Left lung (tissue), 10 donors: Measurements from ENCODE around the gene ALMS1. TPM values are rescaled to one million over a fixed set of nuclear protein-coding genes. Genes with fewer than 3 reads are reported as not detected.
"Not testable (repeated sequence)": the region's sequence is repeated elsewhere in the genome, so short reads cannot be mapped to it uniquely, and the experiment has no call there.

Experiments used
- ATAC-seq: fragments of 200-7000 bp; cut with Tn5 transposase; one replicate; pipeline ENCODE4 v1.9.1; 2020; ENCODE audit warnings: moderate library complexity
- DNase-seq, 4 donors: peaks; one replicate each; pipeline ENCODE4 v3.0.0-alpha.2; 2013 to 2020
- H3K27ac ChIP-seq, 2 donors: fragments of 200-600 bp; sonication (generic) in 1 of 2; one replicate each; pipeline versions ENCODE4 v1.5.0 to v1.8.0; 2020 to 2021
- H3K27me3 ChIP-seq, 2 donors: fragments of 200-600 bp; sonication (generic) in 1 of 2; one replicate each; pipeline versions ENCODE4 v1.5.0 to v1.8.0; 2020 to 2021
- H3K36me3 ChIP-seq, 2 donors: fragments of 200-600 bp; sonication (generic) in 1 of 2; one replicate each; pipeline versions ENCODE4 v1.5.0 to v1.8.0; 2020 to 2021
- H3K4me1 ChIP-seq, 2 donors: fragments of 200-600 bp; one replicate each; pipeline ENCODE4 v1.8.0; 2021
- H3K4me3 ChIP-seq, 2 donors: fragments of 200-600 bp; sonication (generic) in 1 of 2; one replicate each; pipeline versions ENCODE4 v1.5.0 to v1.8.0; 2020 to 2021; ENCODE audit warnings: mild to moderate bottlenecking in 1 of 2
- H3K9me3 ChIP-seq, 2 donors: fragments of 200-600 bp; sonication (generic) in 1 of 2; one replicate each; pipeline versions ENCODE4 v1.5.0 to v1.8.0; 2020 to 2021
- intact Hi-C, 2 donors: fragments of 100-400 bp; cut with DNase I; formaldehyde crosslinking; loops; one replicate each; pipeline versions ENCODE4 v1.11.2 to v1.14.2; 2022
- polyA plus RNA-seq, 6 donors: library from polyadenylated mRNA; unstranded; fragments of 120-200 nt; gene quantifications; one replicate each; pipeline ENCODE4 v1.2.1, GENCODE V29; 2013; ENCODE audit not compliant: insufficient read length in 6 of 6
- total RNA-seq, 2 donors: library from RNA; stranded (reverse); fragmentation: NEBNext Ultra II Directional; extraction: Animal tissue kit (Norgen Biotek cat#: 25700); gene quantifications; one replicate each; pipeline ENCODE4 v1.2.1, GENCODE V29; 2021
- TF ChIP-seq, protein P1 (sequence below), 2 donors: fragments of 200-600 bp; sonication (generic) in 1 of 2; IDR thresholded peaks; one replicate each; pipeline versions ENCODE4 v1.5.0 to v1.8.0; 2021; ENCODE audit warnings: antibody characterized with exemption in 2 of 2
- donor health status: DM: no; HTN: yes; CAD: no.
- donor health status: DM: no; HTN: no; CAD: no.

ALMS1 gene
- total and polyA plus RNA-seq, 8 donors = 16.4 to 46.0 (median 39.7) TPM

DNA sequence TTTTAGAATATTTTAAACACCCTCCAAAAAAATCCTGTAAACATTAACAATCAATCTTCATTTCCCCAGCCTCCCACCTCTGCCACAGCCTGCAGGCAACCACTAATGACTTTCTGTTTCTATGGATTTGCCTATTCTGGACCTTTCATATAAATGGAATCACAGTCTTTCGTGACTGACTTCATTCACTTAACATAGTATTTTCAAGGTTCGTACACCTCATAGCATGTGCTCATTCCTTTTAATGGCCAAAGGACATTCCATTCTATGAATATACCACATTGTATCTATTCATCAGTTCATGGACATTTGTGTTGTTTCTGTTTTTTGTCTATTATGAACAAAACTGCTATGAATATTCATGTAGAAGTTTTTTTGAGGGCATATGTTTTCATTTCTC is 208.0 kb downstream of the ALMS1 start:
- DNase-seq = no peak
- Histone ChIP-seq H3K27ac (no peak overlapping the region), H3K4me1 (no peaks in the 10 kb centered on the region), H3K4me3 (no peak overlapping the region), H3K36me3 (no peaks in the 10 kb centered on the region), H3K27me3 (no peaks in the 10 kb centered on the region), H3K9me3 (no peaks in the 10 kb centered on the region)
- no peak for ATAC-seq
- TF ChIP-seq, protein P1, sequence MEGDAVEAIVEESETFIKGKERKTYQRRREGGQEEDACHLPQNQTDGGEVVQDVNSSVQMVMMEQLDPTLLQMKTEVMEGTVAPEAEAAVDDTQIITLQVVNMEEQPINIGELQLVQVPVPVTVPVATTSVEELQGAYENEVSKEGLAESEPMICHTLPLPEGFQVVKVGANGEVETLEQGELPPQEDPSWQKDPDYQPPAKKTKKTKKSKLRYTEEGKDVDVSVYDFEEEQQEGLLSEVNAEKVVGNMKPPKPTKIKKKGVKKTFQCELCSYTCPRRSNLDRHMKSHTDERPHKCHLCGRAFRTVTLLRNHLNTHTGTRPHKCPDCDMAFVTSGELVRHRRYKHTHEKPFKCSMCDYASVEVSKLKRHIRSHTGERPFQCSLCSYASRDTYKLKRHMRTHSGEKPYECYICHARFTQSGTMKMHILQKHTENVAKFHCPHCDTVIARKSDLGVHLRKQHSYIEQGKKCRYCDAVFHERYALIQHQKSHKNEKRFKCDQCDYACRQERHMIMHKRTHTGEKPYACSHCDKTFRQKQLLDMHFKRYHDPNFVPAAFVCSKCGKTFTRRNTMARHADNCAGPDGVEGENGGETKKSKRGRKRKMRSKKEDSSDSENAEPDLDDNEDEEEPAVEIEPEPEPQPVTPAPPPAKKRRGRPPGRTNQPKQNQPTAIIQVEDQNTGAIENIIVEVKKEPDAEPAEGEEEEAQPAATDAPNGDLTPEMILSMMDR (IDR thresholded peaks at IDR 0.05) = no peak
- intact Hi-C loops = no loop called here

DNA sequence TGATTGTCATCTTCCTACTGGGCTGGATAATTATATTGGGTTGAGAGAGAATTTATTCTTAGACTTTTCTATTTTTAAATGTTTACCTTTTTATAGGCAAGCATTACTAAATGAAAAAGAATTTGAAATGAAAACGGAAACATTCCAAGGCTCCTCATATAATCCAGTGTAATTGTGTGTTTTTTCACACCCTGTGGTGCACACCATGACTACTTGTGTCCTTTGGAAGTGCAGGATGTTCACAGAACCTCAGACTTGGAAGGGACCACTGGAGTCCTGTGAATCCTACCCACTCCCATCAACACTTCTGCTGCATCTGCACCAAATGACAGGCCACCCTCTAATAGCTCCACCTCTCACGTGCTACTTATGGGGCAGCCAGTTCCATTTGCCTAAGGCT is 208.6 kb downstream of the ALMS1 start:
- Histone ChIP-seq H3K36me3 (no peaks in the 10 kb centered on the region), H3K27me3 (no peaks in the 10 kb centered on the region), H3K27ac (no peak overlapping the region), H3K4me3 (no peak overlapping the region), H3K4me1 (no peaks in the 10 kb centered on the region), H3K9me3 (no peaks in the 10 kb centered on the region)
- no peak for DNase-seq
- TF ChIP-seq, protein P1 (IDR thresholded peaks at IDR 0.05) = no peak
- intact Hi-C loops = no loop called here
- no peak for ATAC-seq

DNA sequence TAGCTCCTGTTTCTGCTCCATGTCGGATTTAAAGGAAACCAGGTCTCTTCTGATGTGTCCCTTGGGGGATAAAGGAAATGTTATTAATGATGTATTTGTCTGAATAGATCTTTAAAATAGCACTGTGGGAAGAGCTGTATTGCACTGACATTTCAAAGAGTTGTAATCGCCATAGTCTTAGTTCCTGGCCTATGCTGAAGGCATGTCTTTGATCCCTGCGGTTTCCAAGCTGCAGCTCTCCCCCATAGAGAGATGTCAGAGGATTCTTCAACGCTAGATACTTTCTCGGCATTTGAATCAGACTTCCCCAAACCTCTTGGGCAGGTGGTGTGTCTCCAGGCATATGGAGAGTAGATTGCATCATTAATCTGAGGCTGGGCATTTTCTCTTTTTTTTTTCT is 216.1 kb downstream of the ALMS1 start:
- H3K4me3 ChIP-seq = no peak overlapping the region
- no peak overlapping the region for H3K27ac ChIP-seq
- H3K4me1 ChIP-seq = no peaks in the 10 kb centered on the region
- intact Hi-C loops = no loop called here
- H3K9me3 ChIP-seq = no peaks in the 10 kb centered on the region
- H3K27me3 ChIP-seq = no peaks in the 10 kb centered on the region
- peaks cover 0 to 25% of the 10 kb centered on the region in 2 donors for H3K36me3 ChIP-seq
- ATAC-seq (no peak), DNase-seq (no peak)
- TF ChIP-seq, protein P1 (IDR thresholded peaks at IDR 0.05) = no peak

DNA sequence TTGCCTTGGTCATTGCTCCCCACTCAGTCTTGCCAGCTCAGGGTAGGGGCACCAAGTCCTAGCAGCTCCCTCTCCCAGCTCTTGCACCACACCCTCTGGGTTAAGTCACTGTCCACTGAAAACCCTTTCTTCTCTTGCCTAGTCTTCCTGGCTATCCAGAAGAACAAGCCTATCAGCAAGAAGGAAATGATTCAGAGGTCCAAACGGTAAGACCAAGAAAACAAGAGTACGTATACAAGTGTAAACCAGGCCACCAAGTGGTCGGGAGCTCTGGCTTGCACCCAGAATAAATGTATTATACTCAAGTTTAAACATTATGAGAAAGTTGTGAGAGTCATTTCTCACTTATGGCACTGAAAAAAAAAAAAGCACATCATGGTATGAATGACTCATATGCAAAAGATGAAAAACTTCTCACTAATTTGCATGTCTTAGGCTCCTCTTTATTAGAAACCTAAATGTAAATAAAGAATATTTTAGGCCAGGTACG is 217.5 kb downstream of the ALMS1 start:
- H3K4me1 ChIP-seq, H3K4me3 ChIP-seq, DNase-seq, ATAC-seq, H3K27me3 ChIP-seq, H3K27ac ChIP-seq, H3K9me3 ChIP-seq, intact Hi-C loops: not testable (repeated sequence)
- peaks cover 0 to 25% of the 10 kb centered on the region in 2 donors for H3K36me3 ChIP-seq

DNA sequence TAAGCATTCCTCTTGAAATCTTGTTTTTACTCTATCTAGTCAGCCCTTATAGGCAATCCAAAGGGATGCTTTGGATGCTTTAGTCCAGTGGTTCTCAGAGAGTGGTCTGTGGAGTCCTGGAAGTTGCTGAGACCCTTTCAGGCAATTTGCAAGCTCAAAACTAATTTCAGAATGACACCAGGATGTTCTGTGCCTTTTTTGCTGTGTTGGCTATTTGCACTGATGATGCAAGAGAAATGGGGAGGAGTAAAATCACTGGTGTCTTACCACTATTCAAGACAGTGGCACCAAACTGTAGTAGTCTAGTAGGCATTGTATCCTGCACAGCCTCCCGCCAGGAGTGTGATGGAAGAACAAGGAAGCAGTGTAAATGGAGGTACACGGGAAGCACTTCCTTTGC is 219.0 kb downstream of the ALMS1 start:
- intact Hi-C loops, ATAC-seq, DNase-seq, H3K27me3 ChIP-seq, H3K27ac ChIP-seq, H3K4me3 ChIP-seq, H3K9me3 ChIP-seq, H3K4me1 ChIP-seq: not testable (repeated sequence)
- H3K36me3 ChIP-seq = peaks cover 0 to 25% of the 10 kb centered on the region in 2 donors

DNA sequence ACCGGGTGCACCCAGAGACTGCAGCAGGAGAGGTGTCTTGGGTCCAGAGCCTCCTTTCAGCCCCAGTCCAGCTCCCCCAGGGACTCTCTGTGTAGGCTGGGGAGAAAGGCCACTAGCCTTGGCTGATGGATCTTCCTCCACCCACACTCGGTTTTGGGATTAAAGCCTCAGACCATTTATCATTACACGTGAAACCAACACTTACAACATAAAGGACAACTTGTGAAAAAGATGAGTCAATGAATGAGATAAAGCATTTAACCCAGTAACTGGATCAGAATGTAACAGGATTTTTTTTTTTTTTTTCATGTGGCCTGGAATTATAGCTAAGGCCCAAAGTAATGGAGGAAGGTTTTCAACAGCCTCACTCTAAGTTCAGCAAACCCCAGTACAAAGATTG is 224.5 kb downstream of the ALMS1 start:
- peaks cover 0 to 6% of the 10 kb centered on the region in 2 donors for H3K36me3 ChIP-seq
- H3K9me3 ChIP-seq = no peaks in the 10 kb centered on the region
- TF ChIP-seq, protein P1 (IDR thresholded peaks at IDR 0.05) = no peak
- ATAC-seq (no peak), DNase-seq (no peak)
- H3K4me1 ChIP-seq = no peaks in the 10 kb centered on the region
- no peak overlapping the region for H3K27ac ChIP-seq
- H3K4me3 ChIP-seq = no peak overlapping the region
- no peaks in the 10 kb centered on the region for H3K27me3 ChIP-seq
- intact Hi-C loops = no loop called here
